ENCODE data around the gene HOXB3. TPM values are rescaled to one million over a fixed set of nuclear protein-coding genes. Genes with fewer than 3 reads are reported as not detected.

The HOXB3 gene
- total and polyA plus RNA-seq, 2 of the 13 experiments (the other 11 are each of a cell fraction or from before 2014, with no cell fraction given) = not detected

- H3K79me2 ChIP-seq (ENCODE audit: insufficient read depth, low read length) = no peaks in the 10 kb centered on the region
- H3K27me3 ChIP-seq (ENCODE audit: control insufficient read depth in 1 of 2, insufficient read depth in 2 of 2, low read length in 2 of 2) = peaks cover 0 to 17% of the 10 kb centered on the region in 2 experiments; a peak in 1 of 5 replicates
- ATAC-seq = no peak
- POLR2A ChIA-PET = no interaction called here
- no peaks in the 10 kb centered on the region for H3K9me3 ChIP-seq (ENCODE audit: low read length)
- CTCF ChIA-PET (ENCODE audit: low intra/inter-chr PET ratio, low total read pairs) = no interaction called here
- H3K4me1 ChIP-seq (ENCODE audit: insufficient read depth, low read length) = no peaks in the 10 kb centered on the region
- WGBS (ENCODE audit: low lambda C conversion rate) = 15% methylated on average over 7 of the region's 7 CpGs
- no peak overlapping the region for H3K4me3 ChIP-seq (replicated peaks in 1 of 3; ENCODE audit: insufficient read depth in 1 of 3, low read depth in 2 of 3, low read length in 3 of 3)
- no peak for TF ChIP-seq FOSL1 (CRISPR knock-in tag; IDR thresholded peaks at IDR 0.05; ENCODE audit: borderline replicate concordance)
- TF ChIP-seq ZFX (CRISPR knock-in tag; IDR thresholded peaks at IDR 0.05; ENCODE audit: low read depth) = no peak
- no peak for TF ChIP-seq RAD51 (IDR thresholded peaks at IDR 0.05; ENCODE audit: borderline replicate concordance)
- no peak for TF ChIP-seq ZNF331 (CRISPR knock-in tag; IDR thresholded peaks at IDR 0.05)
- TF ChIP-seq ZNF547 (CRISPR knock-in tag; IDR thresholded peaks at IDR 0.05) = no peak
- no peak for TF ChIP-seq FUBP1 (CRISPR knock-in tag; IDR thresholded peaks at IDR 0.05; ENCODE audit: borderline replicate concordance)
- H3K36me3 ChIP-seq (replicated peaks in 1 of 2; ENCODE audit: control insufficient read depth in 1 of 2, insufficient read depth in 2 of 2, low read length in 2 of 2) = no peaks in the 10 kb centered on the region
- no TSS peak for BruUV-seq (replicated peaks)
- H3K27ac ChIP-seq (ENCODE audit: extremely low read length, insufficient read depth, low read length) = no peak overlapping the region
- intact Hi-C loops (cut with micrococcal nuclease; ENCODE audit: unreplicated experiment) = no loop called here
- FAIRE-seq = no peak
- no peak overlapping the region for H3K4me2 ChIP-seq (ENCODE audit: low read depth, low read length)
- no peak overlapping the region for H3K9ac ChIP-seq (ENCODE audit: insufficient read depth, low read depth, low read length)
- H2AFZ ChIP-seq (ENCODE audit: low read length) = no peak overlapping the region
- no peaks in the 10 kb centered on the region for H4K20me1 ChIP-seq (ENCODE audit: insufficient read depth, low read length)
- DNase-seq (ENCODE audit: low spot score) = no peak
- in situ Hi-C loops (cut with HindIII; ENCODE audit: extremely low pct_ligation_motif_present, low pct_unique_long_range_greater_than_20kb) = no loop called here
Observed at GRCh38 chr17:48513097-48513496, 76.9 kb downstream of the HOXB3 start.
